IPS-NIHi7 (cell line): ENCODE data around the gene LUC7L2.
"Not testable (repeated sequence)": the region's sequence is repeated elsewhere in the genome, so short reads cannot be mapped to it uniquely, and the experiment has no call there.

Source experiments
- DNase-seq: peaks from one replicate; pipeline ENCODE4 v3.0.0; 2012; ENCODE audit warnings: mixed read lengths; ENCODE audit errors: extremely low spot score

LUC7L2 gene

GRCh38 chr7:139396323-139396951 is 36.7 kb downstream of the LUC7L2 start:
- DNase-seq = no peak

- no peak for DNase-seq
Observed at GRCh38 chr7:139397192-139397591, 37.5 kb downstream of the LUC7L2 start.

- no peak for DNase-seq
Observed at GRCh38 chr7:139403601-139404000, 43.9 kb downstream of the LUC7L2 start.

GRCh38 chr7:139407555-139407954 is 47.9 kb downstream of the LUC7L2 start:
- no peak for DNase-seq

- not testable (repeated sequence) for DNase-seq
Observed at GRCh38 chr7:139414743-139415402, 55.2 kb downstream of the LUC7L2 start.

GRCh38 chr7:139416405-139416804 is 56.7 kb downstream of the LUC7L2 start:
- DNase-seq = no peak

- no peak for DNase-seq
Observed at GRCh38 chr7:139417478-139417877, 57.8 kb downstream of the LUC7L2 start.

- DNase-seq = no peak
Observed at GRCh38 chr7:139421123-139421522, 61.4 kb downstream of the LUC7L2 start.

- DNase-seq = no peak
Observed at GRCh38 chr7:139422126-139422525, 62.4 kb downstream of the LUC7L2 start.

GRCh38 chr7:139423091-139423490 is 63.4 kb downstream of the LUC7L2 start:
- DNase-seq = no peak

- DNase-seq = no peak
Observed at GRCh38 chr7:139424004-139424403, 64.3 kb downstream of the LUC7L2 start.

GRCh38 chr7:139425701-139426100 is 66.0 kb downstream of the LUC7L2 start:
- DNase-seq = not testable (repeated sequence)

GRCh38 chr7:139426258-139427028 is 66.7 kb downstream of the LUC7L2 start:
- no peak for DNase-seq

- DNase-seq = no peak
Observed at GRCh38 chr7:139427029-139427420, 67.3 kb downstream of the LUC7L2 start.

- DNase-seq = no peak
Observed at GRCh38 chr7:139427788-139428187, 68.1 kb downstream of the LUC7L2 start.

- not testable (repeated sequence) for DNase-seq
Observed at GRCh38 chr7:139429735-139430134, 70.0 kb downstream of the LUC7L2 start.

GRCh38 chr7:139430443-139430842 is 70.7 kb downstream of the LUC7L2 start:
- DNase-seq = no peak

GRCh38 chr7:139431010-139431409 is 71.3 kb downstream of the LUC7L2 start:
- no peak for DNase-seq

- no peak for DNase-seq
Observed at GRCh38 chr7:139431459-139431858, 71.8 kb downstream of the LUC7L2 start.

GRCh38 chr7:139436806-139437205 is 77.1 kb downstream of the LUC7L2 start:
- DNase-seq = no peak

- no peak for DNase-seq
Observed at GRCh38 chr7:139439375-139439774, 79.7 kb downstream of the LUC7L2 start.

- DNase-seq = no peak
Observed at GRCh38 chr7:139441961-139442360, 82.3 kb downstream of the LUC7L2 start.
